Measurements from ENCODE around the gene STX4.
"Not testable (repeated sequence)": the region's sequence is repeated elsewhere in the genome, so short reads cannot be mapped to it uniquely, and the experiment has no call there.

STX4 gene

GRCh38 chr16:30998852-30999761 lies 34.3 kb upstream of the STX4 start:
- no peak for DNase-seq

- DNase-seq = no peak
These were observed 32.5 kb upstream of the STX4 start for GRCh38 chr16:31000671-31001382.

- no peak for DNase-seq
These were observed 31.7 kb upstream of the STX4 start for GRCh38 chr16:31001507-31002249.

- no peak for DNase-seq
These were observed 31.1 kb upstream of the STX4 start for GRCh38 chr16:31002250-31002700.

- DNase-seq = no peak
These were observed 30.5 kb upstream of the STX4 start for GRCh38 chr16:31002862-31003341.

- DNase-seq = no peak
These were observed 29.6 kb upstream of the STX4 start for GRCh38 chr16:31003744-31004143.

GRCh38 chr16:31004658-31005057 lies 28.7 kb upstream of the STX4 start:
- DNase-seq = no peak

GRCh38 chr16:31005350-31006085 lies 27.8 kb upstream of the STX4 start:
- no peak for DNase-seq

GRCh38 chr16:31006086-31006385 lies 27.3 kb upstream of the STX4 start:
- DNase-seq = no peak

- DNase-seq = no peak
These were observed 26.8 kb upstream of the STX4 start for GRCh38 chr16:31006589-31006988.

GRCh38 chr16:31007684-31008083 lies 25.7 kb upstream of the STX4 start:
- DNase-seq = no peak

GRCh38 chr16:31008149-31008548 lies 25.2 kb upstream of the STX4 start:
- DNase-seq = peak; percentile 36

- DNase-seq = no peak
These were observed 24.8 kb upstream of the STX4 start for GRCh38 chr16:31008551-31008950.

- no peak for DNase-seq
These were observed 24.2 kb upstream of the STX4 start for GRCh38 chr16:31009120-31009519.

- DNase-seq = no peak
These were observed 23.3 kb upstream of the STX4 start for GRCh38 chr16:31009894-31010584.

GRCh38 chr16:31010585-31011325 lies 22.6 kb upstream of the STX4 start, which contains the start of gene STX1B:
Gene STX1B, minus strand, starts transcription at chr16:31010638. Its CDS starts 242 bp downstream, at chr16:31010396.
- DNase-seq = no peak

- DNase-seq = not testable (repeated sequence)
These were observed 21.5 kb upstream of the STX4 start for GRCh38 chr16:31011815-31012214.

GRCh38 chr16:31013292-31013691 lies 20.1 kb upstream of the STX4 start:
- not testable (repeated sequence) for DNase-seq

- no peak for DNase-seq
These were observed 17.3 kb upstream of the STX4 start for GRCh38 chr16:31016018-31016417.

GRCh38 chr16:31017756-31018155 lies 15.6 kb upstream of the STX4 start:
- DNase-seq = not testable (repeated sequence)

GRCh38 chr16:31020536-31020935 lies 12.8 kb upstream of the STX4 start:
- DNase-seq = no peak
